ENCODE measurements around the gene INSIG1.

INSIG1 gene

GRCh38 chr7:155323001-155323638, 25.4 kb downstream of the INSIG1 start:
- no peaks in the 10 kb centered on the region for H3K9me2 ChIP-seq (replicated peaks; ENCODE audit: low read depth, low read length)
- H3K4me1 ChIP-seq (ENCODE audit: insufficient read depth, low read length, poor library complexity, severe bottlenecking): no peaks in the 10 kb centered on the region
- H3K27me3 ChIP-seq (ENCODE audit: insufficient read depth, low read length, poor library complexity, severe bottlenecking): no peaks in the 10 kb centered on the region
- no peaks in the 10 kb centered on the region for H3K79me2 ChIP-seq (ENCODE audit: insufficient read depth, low read length)
- H3K4me3 ChIP-seq (ENCODE audit: low read length, poor library complexity, severe bottlenecking): no peak overlapping the region
- no peak overlapping the region for H3K9ac ChIP-seq (ENCODE audit: low read depth, low read length, poor library complexity, severe bottlenecking)
- no peaks in the 10 kb centered on the region; the same call in 1 of the 2 replicates for H3K9me3 ChIP-seq (ENCODE audit: insufficient read depth, low read depth, low read length)
- no peaks in the 10 kb centered on the region for H3K36me3 ChIP-seq (ENCODE audit: insufficient read depth, low read length)
- H3K4me2 ChIP-seq (ENCODE audit: low read depth, low read length, poor library complexity, severe bottlenecking): no peak overlapping the region
- H4K20me1 ChIP-seq (ENCODE audit: insufficient read depth, low read length, poor library complexity, severe bottlenecking): no peaks in the 10 kb centered on the region
- no peak overlapping the region for H2AFZ ChIP-seq (ENCODE audit: low read length)
- H3F3A ChIP-seq (ENCODE audit: low read depth): no peaks in the 10 kb centered on the region
- TF ChIP-seq CTCF (conservative IDR thresholded peaks at IDR 0.05; ENCODE audit: low read length): no peak
- no peak for TF ChIP-seq EZH2phosphoT487 (IDR thresholded peaks at IDR 0.05; ENCODE audit: borderline replicate concordance)

GRCh38 chr7:155324012-155324917, 26.6 kb downstream of the INSIG1 start:
- Histone ChIP-seq H3K9ac (ENCODE audit: low read depth, low read length, poor library complexity, severe bottlenecking) (no peak overlapping the region), H3K4me3 (ENCODE audit: low read length, poor library complexity, severe bottlenecking) (no peak overlapping the region), H3K79me2 (ENCODE audit: insufficient read depth, low read length) (no peaks in the 10 kb centered on the region), H3K9me3 (ENCODE audit: insufficient read depth, low read depth, low read length) (no peaks in the 10 kb centered on the region; the same call in 1 of the 2 replicates), H3K9me2 (replicated peaks; ENCODE audit: low read depth, low read length) (no peaks in the 10 kb centered on the region), H3K27me3 (ENCODE audit: insufficient read depth, low read length, poor library complexity, severe bottlenecking) (no peaks in the 10 kb centered on the region), H3K4me2 (ENCODE audit: low read depth, low read length, poor library complexity, severe bottlenecking) (no peak overlapping the region), H4K20me1 (ENCODE audit: insufficient read depth, low read length, poor library complexity, severe bottlenecking) (no peaks in the 10 kb centered on the region), H3K36me3 (ENCODE audit: insufficient read depth, low read length) (no peaks in the 10 kb centered on the region), H2AFZ (ENCODE audit: low read length) (no peak overlapping the region), H3F3A (ENCODE audit: low read depth) (no peaks in the 10 kb centered on the region), H3K4me1 (ENCODE audit: insufficient read depth, low read length, poor library complexity, severe bottlenecking) (no peaks in the 10 kb centered on the region)
- no peak for TF ChIP-seq CTCF (conservative IDR thresholded peaks at IDR 0.05; ENCODE audit: low read length)
- no peak for TF ChIP-seq EZH2phosphoT487 (IDR thresholded peaks at IDR 0.05; ENCODE audit: borderline replicate concordance)

GRCh38 chr7:155324918-155325235, 27.2 kb downstream of the INSIG1 start:
- no peaks in the 10 kb centered on the region; the same call in 1 of the 2 replicates for H3K9me3 ChIP-seq (ENCODE audit: insufficient read depth, low read depth, low read length)
- no peak overlapping the region for H3K4me2 ChIP-seq (ENCODE audit: low read depth, low read length, poor library complexity, severe bottlenecking)
- no peaks in the 10 kb centered on the region for H3K36me3 ChIP-seq (ENCODE audit: insufficient read depth, low read length)
- H3F3A ChIP-seq (ENCODE audit: low read depth): no peaks in the 10 kb centered on the region
- H3K4me1 ChIP-seq (ENCODE audit: insufficient read depth, low read length, poor library complexity, severe bottlenecking): no peaks in the 10 kb centered on the region
- H3K9me2 ChIP-seq (replicated peaks; ENCODE audit: low read depth, low read length): no peaks in the 10 kb centered on the region
- no peak overlapping the region for H2AFZ ChIP-seq (ENCODE audit: low read length)
- no peaks in the 10 kb centered on the region for H3K79me2 ChIP-seq (ENCODE audit: insufficient read depth, low read length)
- H3K27me3 ChIP-seq (ENCODE audit: insufficient read depth, low read length, poor library complexity, severe bottlenecking): no peaks in the 10 kb centered on the region
- no peaks in the 10 kb centered on the region for H4K20me1 ChIP-seq (ENCODE audit: insufficient read depth, low read length, poor library complexity, severe bottlenecking)
- H3K9ac ChIP-seq (ENCODE audit: low read depth, low read length, poor library complexity, severe bottlenecking): no peak overlapping the region
- no peak overlapping the region for H3K4me3 ChIP-seq (ENCODE audit: low read length, poor library complexity, severe bottlenecking)
- TF ChIP-seq CTCF (conservative IDR thresholded peaks at IDR 0.05; ENCODE audit: low read length) (no peak), EZH2phosphoT487 (IDR thresholded peaks at IDR 0.05; ENCODE audit: borderline replicate concordance) (no peak)

Measured in Loucy (cell line).